HL-60/S4 treated with retinoic acid at 250 ng/mL for 4 days and 3 days (cell line): ENCODE results near the gene PDS5B.

Experiments
- in situ Hi-C: fragments of 300-500 bp; cut with MboI; formaldehyde crosslinking; loops from 2 replicates; pipeline ENCODE4 v1.7.0; 2022; ENCODE audit warnings: low sequenced_read_pairs

The PDS5B gene

GRCh38 chr13:32589471-32589870, 3.2 kb downstream of the PDS5B start:
- in situ Hi-C loops, result no loop called here

DNA sequence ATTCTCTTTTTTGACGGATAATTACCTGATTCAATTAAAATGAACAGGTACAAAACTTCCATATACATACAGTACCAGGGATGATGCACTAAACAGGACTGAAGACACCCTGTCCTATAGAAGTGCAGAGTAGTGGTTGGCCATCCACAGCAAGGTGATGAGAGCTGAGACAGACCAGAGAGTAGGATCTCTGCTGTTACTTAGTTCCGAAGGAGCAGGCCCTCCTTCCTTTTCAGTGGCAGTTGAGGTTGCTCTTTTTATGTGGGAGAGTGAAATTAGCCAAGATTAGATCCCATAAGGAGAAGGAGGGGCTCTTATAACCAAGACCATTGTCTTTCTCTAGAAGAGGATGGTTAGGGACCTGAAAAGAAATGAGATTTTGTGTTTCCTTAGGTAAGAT, 4.0 kb downstream of the PDS5B start:
- in situ Hi-C loops, result no loop called here

DNA sequence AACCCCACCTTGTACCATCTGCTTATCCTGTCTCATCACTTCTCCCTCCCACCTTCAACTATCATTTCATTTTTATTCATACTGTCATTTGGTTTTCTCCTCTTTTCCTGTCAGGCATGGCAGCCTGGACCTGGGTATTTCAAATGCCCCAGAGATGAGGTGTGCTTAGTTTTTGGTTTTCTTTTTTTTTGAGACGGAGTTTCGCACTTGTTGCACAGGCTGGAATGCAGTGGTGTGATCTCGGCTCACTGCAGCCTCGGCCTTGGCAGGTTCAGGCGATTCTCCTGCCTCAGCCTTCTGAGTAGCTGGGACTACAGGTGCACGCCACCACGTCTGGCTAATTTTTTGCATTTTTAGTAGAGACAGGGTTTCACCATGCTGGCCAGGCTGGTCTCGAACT, 5.8 kb downstream of the PDS5B start:
- in situ Hi-C loops, result no loop called here

GRCh38 chr13:32594157-32594738, 8.0 kb downstream of the PDS5B start:
- in situ Hi-C loops, result no loop called here

DNA sequence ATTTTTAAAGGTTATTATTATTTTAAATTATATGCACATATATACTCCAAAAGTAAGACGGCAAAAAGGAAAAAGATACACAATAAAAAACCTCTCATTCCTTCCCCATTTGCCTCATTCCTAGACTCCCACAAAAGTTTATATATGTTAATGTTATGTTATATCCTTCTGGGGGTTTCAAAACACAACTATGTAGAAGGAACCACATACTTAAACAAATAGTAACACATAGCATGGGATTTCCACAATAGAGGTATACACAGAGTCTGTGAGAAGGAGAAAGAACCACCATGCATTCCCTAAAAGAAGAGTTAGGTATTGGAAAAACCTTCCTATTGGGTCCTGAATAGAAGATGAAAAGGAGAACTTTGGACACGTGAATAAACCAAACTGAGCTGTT, 9.1 kb downstream of the PDS5B start:
- in situ Hi-C loops, result no loop called here

GRCh38 chr13:32600890-32601289, 14.6 kb downstream of the PDS5B start:
- in situ Hi-C loops, result no loop called here

DNA sequence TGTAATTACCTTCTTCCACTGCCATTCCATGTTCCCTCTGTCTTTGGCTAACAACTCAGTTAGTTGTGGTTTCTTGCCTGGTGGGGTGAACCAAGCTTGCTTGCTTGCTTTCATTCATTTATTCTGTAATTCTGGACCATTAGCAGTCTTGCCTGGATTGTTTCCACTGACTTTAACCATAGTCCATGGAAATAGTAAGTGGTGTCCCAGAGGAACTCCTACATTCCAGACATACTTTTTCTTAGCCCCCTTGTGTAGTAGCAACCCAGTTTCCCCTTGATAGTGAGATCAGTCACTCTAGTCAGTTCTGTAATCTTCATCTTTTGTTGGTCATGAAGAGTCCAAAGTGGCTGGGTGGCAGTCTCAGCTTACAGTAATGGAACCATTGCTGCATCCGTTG, 23.2 kb downstream of the PDS5B start:
- in situ Hi-C loops, result no loop called here

- in situ Hi-C loops, result no loop called here
Observed at GRCh38 chr13:32610538-32610937, 24.3 kb downstream of the PDS5B start.

- in situ Hi-C loops, result no loop called here
Observed at GRCh38 chr13:32610977-32611376, 24.7 kb downstream of the PDS5B start.

DNA sequence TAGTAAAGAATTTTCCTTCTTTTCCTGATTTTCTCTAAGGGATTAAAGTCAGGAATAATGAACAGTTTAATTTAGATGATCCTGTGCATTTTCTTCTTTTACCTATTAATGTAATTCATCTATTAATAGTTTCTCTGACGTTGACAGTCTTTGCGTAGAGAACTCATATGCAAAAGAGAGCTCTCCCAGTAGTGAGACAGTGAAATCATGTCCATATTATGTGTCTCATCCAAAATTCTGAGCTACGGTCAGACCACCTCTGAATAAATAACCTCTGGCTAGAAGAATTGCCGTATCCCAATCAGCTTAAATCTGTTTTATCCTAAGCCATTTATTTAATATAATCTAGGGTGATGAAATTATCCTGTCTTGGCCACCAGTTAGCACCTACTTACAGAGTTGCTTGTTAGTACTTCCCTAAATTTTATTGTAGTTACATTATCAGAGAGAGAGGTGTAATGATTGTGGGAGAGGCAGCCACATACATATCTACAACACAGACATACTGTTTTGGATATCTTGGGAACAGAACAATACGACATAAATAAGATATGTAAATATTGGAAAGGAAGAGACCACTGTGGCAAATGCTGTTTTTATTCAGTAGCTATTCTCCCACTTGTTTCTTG, 30.7 kb downstream of the PDS5B start:
- in situ Hi-C loops, result no loop called here

DNA sequence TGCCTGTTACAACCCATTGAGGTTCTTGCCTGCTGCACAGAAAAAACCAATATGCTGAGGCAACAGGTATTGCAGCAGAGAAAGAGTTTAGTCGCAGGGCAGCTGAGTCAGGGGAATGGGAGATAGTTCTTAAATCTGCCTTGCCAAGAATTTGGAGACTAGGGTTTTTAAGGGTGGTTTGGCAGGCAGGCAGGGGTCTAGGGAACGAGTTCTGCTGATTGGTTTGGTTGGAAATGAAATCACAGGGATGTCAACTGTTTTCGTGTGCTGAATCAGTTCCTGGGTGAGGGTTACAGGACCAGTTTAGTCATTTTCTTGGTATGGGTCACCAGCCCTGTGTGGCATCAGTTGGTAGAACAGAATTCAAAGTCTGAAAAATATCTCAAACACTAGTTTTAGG, 36.6 kb downstream of the PDS5B start:
- in situ Hi-C loops, result no loop called here

GRCh38 chr13:32624441-32624840, 38.2 kb downstream of the PDS5B start:
- in situ Hi-C loops, result no loop called here

DNA sequence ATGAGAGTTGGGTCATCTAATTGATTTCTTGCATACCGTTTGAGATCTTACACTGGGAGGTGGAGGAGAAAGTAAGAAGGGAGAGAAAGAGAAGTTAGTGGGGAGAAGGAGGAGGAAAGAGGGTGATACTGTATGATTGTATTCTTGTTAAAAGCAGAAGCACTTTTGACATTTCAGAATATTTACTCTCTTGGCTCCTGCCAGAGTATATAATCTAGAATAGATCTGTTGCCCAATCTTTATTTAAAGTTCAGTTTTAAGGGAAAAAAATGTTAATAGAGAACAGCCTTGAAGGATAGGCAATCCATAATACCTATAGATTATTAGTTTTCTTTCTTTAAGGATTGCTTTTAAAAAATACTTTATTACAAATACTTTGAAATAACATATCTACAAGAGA, 41.5 kb downstream of the PDS5B start:
- in situ Hi-C loops, result no loop called here

DNA sequence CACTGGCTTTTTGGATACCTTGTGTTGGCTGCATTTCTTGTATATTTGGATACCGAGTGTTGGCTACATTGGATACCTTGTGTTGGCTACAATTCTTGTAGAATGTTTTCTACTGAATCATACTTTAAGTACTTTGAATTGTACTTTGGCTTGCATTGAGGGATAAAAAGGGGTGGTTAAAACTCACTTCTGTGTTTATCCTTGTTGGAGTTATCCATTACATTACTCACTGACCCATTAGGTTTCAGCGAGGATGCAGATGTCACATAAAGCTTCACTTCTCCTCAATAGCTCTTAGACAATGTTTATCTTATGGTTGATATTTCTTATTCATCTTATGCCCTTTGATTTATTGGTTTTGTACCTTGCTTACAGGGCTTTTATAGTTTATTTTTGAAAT, 43.1 kb downstream of the PDS5B start:
- in situ Hi-C loops, result no loop called here

DNA sequence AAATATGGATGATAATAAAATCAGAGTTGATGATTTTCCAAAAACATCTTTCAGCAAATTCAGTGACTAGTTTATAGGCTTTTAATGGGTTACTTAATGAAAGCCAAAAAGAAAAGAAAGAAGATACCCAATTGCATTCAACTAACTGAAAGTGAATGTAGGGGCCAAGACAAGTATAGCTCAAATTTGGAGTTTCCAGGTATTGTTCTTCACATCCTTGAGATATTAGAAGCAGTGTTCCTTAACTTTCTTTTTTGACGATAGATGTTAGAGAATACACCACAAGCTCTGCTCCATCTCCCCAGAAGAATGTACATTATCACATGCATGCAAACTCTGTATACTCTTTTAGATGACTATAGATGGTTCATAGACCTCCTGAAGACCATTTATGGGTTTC, 43.6 kb downstream of the PDS5B start:
- in situ Hi-C loops, result no loop called here

DNA sequence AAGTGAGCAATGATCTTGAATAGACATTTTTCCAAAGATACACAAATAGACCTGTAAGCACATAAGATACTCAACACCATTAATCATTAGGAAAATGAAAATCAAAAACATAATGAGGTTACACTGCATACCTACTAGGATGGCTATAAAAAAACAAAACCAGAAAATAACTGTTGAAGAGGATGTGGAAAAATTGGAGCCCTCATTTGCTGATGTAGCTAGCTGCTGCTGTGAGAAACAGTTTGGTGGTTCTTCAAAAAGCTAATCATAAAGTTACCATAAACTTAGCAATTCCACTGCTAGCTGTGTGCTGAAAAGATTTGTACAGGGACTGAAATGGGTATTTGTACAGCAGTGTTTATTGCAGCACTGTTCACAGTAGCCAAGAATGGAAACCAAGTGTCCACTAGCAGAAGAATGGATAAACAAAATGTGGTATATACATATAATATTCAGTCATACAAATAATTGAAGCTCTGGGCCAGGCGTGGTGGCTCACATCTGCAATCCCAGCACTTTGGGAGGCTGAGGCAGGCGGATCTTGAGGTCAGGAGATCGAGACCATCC, 46.2 kb downstream of the PDS5B start:
- in situ Hi-C loops, result no loop called here

- in situ Hi-C loops, result no loop called here
Observed at GRCh38 chr13:32636711-32637110, 50.5 kb downstream of the PDS5B start.

DNA sequence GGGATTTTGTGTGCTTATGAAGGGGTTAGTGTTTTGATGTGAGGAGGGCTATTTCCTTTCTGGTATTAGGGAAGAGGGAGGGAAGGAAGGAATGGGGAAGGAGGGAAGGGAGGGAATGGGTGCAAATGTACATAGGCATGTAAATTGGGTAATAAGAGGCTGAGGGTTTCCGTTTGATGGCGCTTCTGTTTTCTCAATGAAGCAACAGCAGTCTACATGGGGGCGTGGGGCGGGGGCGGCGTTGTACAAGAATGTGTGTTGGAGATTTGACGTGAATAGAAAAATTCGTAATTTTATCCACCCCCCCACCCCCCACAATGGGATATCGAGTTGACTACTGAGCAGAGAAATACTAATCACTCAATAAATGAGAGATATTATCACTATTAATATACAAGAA, 52.5 kb downstream of the PDS5B start:
- in situ Hi-C loops, result no loop called here

- in situ Hi-C loops, result no loop called here
Observed at GRCh38 chr13:32639502-32640105, 53.4 kb downstream of the PDS5B start.

- in situ Hi-C loops, result no loop called here
Observed at GRCh38 chr13:32642316-32642715, 56.1 kb downstream of the PDS5B start.

DNA sequence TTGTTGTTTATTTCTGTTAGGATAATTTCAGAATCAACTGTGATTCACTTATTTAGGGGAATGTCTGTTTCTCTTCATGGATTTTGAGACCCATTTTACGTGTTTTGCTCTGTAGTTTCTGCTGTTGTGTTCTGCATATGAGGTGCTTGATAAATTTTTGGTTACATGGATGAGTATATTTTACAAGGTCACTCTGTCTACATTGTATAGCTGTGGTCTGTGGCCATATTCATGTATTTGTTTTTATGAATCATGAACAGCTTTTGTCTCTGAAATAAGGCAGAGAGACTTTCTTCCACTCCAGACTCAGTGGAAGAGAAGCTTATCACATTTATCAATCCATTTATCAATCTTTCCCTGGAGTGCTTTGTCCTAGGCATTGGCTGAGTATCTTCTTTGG, 56.6 kb downstream of the PDS5B start:
- in situ Hi-C loops, result no loop called here

- in situ Hi-C loops, result no loop called here
Observed at GRCh38 chr13:32645854-32646253, 59.6 kb downstream of the PDS5B start.
